OCI-LY7 (cell line): Measurements from ENCODE around the gene DPM2. TPM values are rescaled to one million over a fixed set of nuclear protein-coding genes. Genes with fewer than 3 reads are reported as not detected.

Experiments
- BruUV-seq: library from RNA; stranded (reverse); fragments of 400-500 nt; replicated peaks from 2 replicates; lab custom pipeline; 2021; lab: Mats Ljungman, UMichigan
- CTCF ChIA-PET: fragments of 300-600 bp; sonication (Branson Sonifier 250); formaldehyde crosslinking; loops from one replicate; lab custom pipeline; 2022; ENCODE audit warnings: antibody characterized with exemption; ENCODE audit not compliant: unreplicated experiment; lab: Charles Lee
- POLR2A ChIA-PET: fragments of 300-600 bp; sonication (Branson Sonifier 250); formaldehyde crosslinking; loops from one replicate; lab custom pipeline; 2022; ENCODE audit warnings: antibody characterized with exemption; lab: Charles Lee
- DNase-seq: peaks from one replicate; pipeline ENCODE4 v3.0.0-alpha.2; 2015; ENCODE audit warnings: low spot score
- H2AFZ ChIP-seq: fragments of 200-600 bp; sonication (generic), shearing (Covaris generic); 2 replicates; pipeline ENCODE4 v1.6.1; 2014; ENCODE audit warnings: mild to moderate bottlenecking, antibody characterized with exemption, low read length, moderate library complexity
- H3K27ac ChIP-seq: fragments of 200-600 bp; sonication (generic); 2 replicates; pipeline ENCODE4 v1.5.1; 2014; ENCODE audit warnings: mixed run types, low read depth, mild to moderate bottlenecking, moderate library complexity, low read length, inconsistent platforms; ENCODE audit not compliant: poor library complexity, severe bottlenecking
- H3K36me3 ChIP-seq: fragments of 200-600 bp; sonication (generic); 2 replicates; pipeline ENCODE4 v1.6.1; 2014; ENCODE audit warnings: mild to moderate bottlenecking, antibody characterized with exemption, low read length, moderate library complexity, mixed read lengths; ENCODE audit not compliant: insufficient read depth
- H3K4me1 ChIP-seq: fragments of 200-600 bp; sonication (generic); 2 replicates; pipeline ENCODE4 v1.5.1; 2014; ENCODE audit warnings: mild to moderate bottlenecking, low read length; ENCODE audit not compliant: insufficient read depth, poor library complexity, severe bottlenecking
- H3K4me2 ChIP-seq: fragments of 200-600 bp; sonication (generic); 2 replicates; pipeline ENCODE4 v1.6.1; 2014; ENCODE audit warnings: mild to moderate bottlenecking, low read length
- H3K4me3 ChIP-seq: fragments of 200-600 bp; sonication (generic); 2 replicates; pipeline ENCODE4 v1.5.1; 2014; ENCODE audit warnings: mild to moderate bottlenecking, low read depth, low read length; ENCODE audit not compliant: poor library complexity, severe bottlenecking
- H3K79me2 ChIP-seq: fragments of 200-600 bp; sonication (generic); 2 replicates; pipeline ENCODE4 v1.6.1; 2016; ENCODE audit warnings: low read depth, mild to moderate bottlenecking, low read length, moderate library complexity, mixed read lengths; ENCODE audit not compliant: insufficient read depth
- H3K9me2 ChIP-seq: fragments of 200-600 bp; sonication (generic); 2 replicates; pipeline ENCODE4 v1.6.1; 2016; ENCODE audit warnings: mild to moderate bottlenecking, low read length, mixed read lengths; ENCODE audit not compliant: insufficient read depth
- H3K9me3 ChIP-seq: fragments of 200-600 bp; sonication (generic); 2 replicates; pipeline ENCODE4 v1.6.1; 2014; ENCODE audit warnings: mild to moderate bottlenecking, mixed run types, low read length, mixed read lengths
- H4K20me1 ChIP-seq: fragments of 200-600 bp; sonication (generic); 2 replicates; pipeline ENCODE4 v1.6.1; 2014; ENCODE audit warnings: mild to moderate bottlenecking, antibody characterized with exemption, low read length, moderate library complexity, mixed read lengths; ENCODE audit not compliant: insufficient read depth
- CTCF ChIP-seq: fragments of 200-600 bp; sonication (generic); conservative IDR thresholded peaks from 2 replicates; pipeline ENCODE4 v1.5.1; 2014; ENCODE audit warnings: mild to moderate bottlenecking, antibody characterized with exemption, low read length, moderate library complexity, mixed read lengths
- EZH2phosphoT487 ChIP-seq: fragments of 200-600 bp; sonication (generic); IDR thresholded peaks from 2 replicates; pipeline ENCODE4 v1.6.1; 2018; ENCODE audit warnings: low read depth, borderline replicate concordance, mild to moderate bottlenecking, mixed run types, antibody characterized with exemption, low read length, moderate library complexity, mixed read lengths
- intact Hi-C: fragments of 100-400 bp; cut with micrococcal nuclease; formaldehyde crosslinking; loops from one replicate; pipeline ENCODE4 v1.10.0; 2022; ENCODE audit not compliant: unreplicated experiment
- total RNA-seq, 2 experiments: library from RNA; depleted of rRNA in 1 of 2; stranded (reverse); fragments of >200 nt in 1 of 2; shearing (Covaris generic) in 1 of 2; gene quantifications; 2 replicates each; pipeline ENCODE4 v1.2.3, GENCODE V29; 2014 to 2022

DPM2 gene
- total RNA-seq, 2 experiments from 2014 or later = 49.7 to 50.7 TPM

GRCh38 chr9:127898433-127899127 lies 39.1 kb downstream of the DPM2 start:
- POLR2A ChIA-PET = interaction anchor here (0.7 to 2.0 kb wide), 2 partner anchors 17 to 1506 kb away, joined by 4 to 5 read pairs; no protein-coding TSS in a partner anchor
- no TSS peak for BruUV-seq
- intact Hi-C loops = no loop called here

GRCh38 chr9:127897193-127897692 lies 40.4 kb downstream of the DPM2 start:
- H4K20me1 ChIP-seq = 0 out of 2 replicates have a peak, but pooled peaks cover 3% of the 10 kb centered on the region
- BruUV-seq = no TSS peak
- POLR2A ChIA-PET = interaction anchor here (0.6 kb wide), 1 partner anchor 15 kb away, joined by 3 read pairs; no protein-coding TSS in a partner anchor
- intact Hi-C loops = no loop called here
- DNase-seq = peak; percentile 72
- H3K79me2 ChIP-seq = no peaks in the 10 kb centered on the region
- peaks cover 49% of the 10 kb centered on the region for H3K36me3 ChIP-seq
- peak overlapping the region; percentile 26 for H3K4me3 ChIP-seq
- CTCF ChIA-PET = interaction anchor here (0.5 to 0.6 kb wide), 4 partner anchors 13 to 20 kb away, joined by 3 to 9 read pairs (median 4); no protein-coding TSS in a partner anchor
- TF ChIP-seq EZH2phosphoT487 (no peak), CTCF (no peak)
- H2AFZ ChIP-seq = no peak overlapping the region
- H3K27ac ChIP-seq = no peak overlapping the region
- peaks cover 46% of the 10 kb centered on the region for H3K4me1 ChIP-seq
- H3K4me2 ChIP-seq = peak overlapping the region; percentile 59
- no peaks in the 10 kb centered on the region for H3K9me2 ChIP-seq
- 0 out of 2 replicates have a peak, but pooled peaks cover 19% of the 10 kb centered on the region for H3K9me3 ChIP-seq

More at GRCh38 chr9:127898433-127899127, 39.1 kb downstream of the DPM2 start:
- H3K27ac ChIP-seq = peak overlapping the region; percentile 42
- TF ChIP-seq CTCF = no peak
- TF ChIP-seq EZH2phosphoT487 = no peak
- H3K4me1 ChIP-seq = peaks cover 59% of the 10 kb centered on the region
- H3K4me2 ChIP-seq = peak overlapping the region; percentile 91
- H3K36me3 ChIP-seq = peaks cover 36% of the 10 kb centered on the region
- no peaks in the 10 kb centered on the region for H3K9me2 ChIP-seq
- peak overlapping the region; percentile 81 for H3K4me3 ChIP-seq
- CTCF ChIA-PET = interaction anchor here (0.6 kb wide), 1 partner anchor 24 kb away, joined by 3 read pairs; no protein-coding TSS in a partner anchor
- H3K79me2 ChIP-seq = no peaks in the 10 kb centered on the region
- H3K9me3 ChIP-seq = 0 out of 2 replicates have a peak, but pooled peaks cover 7% of the 10 kb centered on the region
- 0 out of 2 replicates have a peak, but pooled peaks cover 3% of the 10 kb centered on the region for H4K20me1 ChIP-seq
- peak; percentile 33 for DNase-seq
- no peak overlapping the region; the same call in 1 of the 2 replicates for H2AFZ ChIP-seq
